Activated CD4-positive, alpha-beta T cell treated with anti-CD3 and anti-CD28 coated beads, Interleukin-2, amount 10 ng/mL, durations not matched to agents 7 days and 5 days (primary cell): ENCODE results near the gene TCF4. TPM values are rescaled to one million over a fixed set of nuclear protein-coding genes. Genes with fewer than 3 reads are reported as not detected.

Experiments used
- CTCF ChIA-PET: fragments of 350-600 bp; sonication (Branson Sonifier 250); formaldehyde crosslinking; loops from one replicate; lab custom pipeline; 2021; ENCODE audit warnings: antibody characterized with exemption; lab: Charles Lee
- POLR2A ChIA-PET: fragments of 350-600 bp; sonication (Branson Sonifier 250); formaldehyde crosslinking; loops from one replicate; lab custom pipeline; 2021; ENCODE audit warnings: antibody characterized with exemption; lab: Charles Lee
- DNase-seq: peaks from one replicate; pipeline ENCODE4 v3.0.0-alpha.2; 2020
- H3K27ac Mint-ChIP-seq: one replicate; pipeline ENCODE4 v1.8.0; 2021; ENCODE audit warnings: mild to moderate bottlenecking, moderate library complexity, mixed read lengths
- H3K27me3 Mint-ChIP-seq: one replicate; pipeline ENCODE4 v1.8.0; 2021; ENCODE audit warnings: mixed read lengths
- H3K36me3 Mint-ChIP-seq: one replicate; pipeline ENCODE4 v1.8.0; 2021; ENCODE audit warnings: low read depth, mixed read lengths
- H3K4me1 Mint-ChIP-seq: one replicate; pipeline ENCODE4 v1.8.0; 2021; ENCODE audit warnings: mixed read lengths
- H3K4me3 Mint-ChIP-seq: one replicate; pipeline ENCODE4 v1.8.0; 2021; ENCODE audit warnings: mild to moderate bottlenecking, moderate library complexity, mixed read lengths
- H3K9me3 Mint-ChIP-seq: one replicate; pipeline ENCODE4 v1.8.0; 2021; ENCODE audit warnings: mixed read lengths
- total RNA-seq, 2 experiments: library from RNA; stranded (reverse); gene quantifications; one replicate each; pipeline ENCODE4 v1.2.3, GENCODE V29; 2021

Gene TCF4
- total RNA-seq, 2 experiments from 2014 or later = 1.7 to 2.4 TPM

- ChIA-PET CTCF (interaction anchor here (0.6 kb wide), 1 partner anchor 137 kb away, joined by 3 read pairs; no protein-coding TSS in a partner anchor), POLR2A (no interaction called here)
- no peaks in the 10 kb centered on the region for H3K9me3 Mint-ChIP-seq
- peaks cover 1% of the 10 kb centered on the region for H3K27me3 Mint-ChIP-seq
- no peak for DNase-seq
- H3K27ac Mint-ChIP-seq = no peak overlapping the region
- H3K36me3 Mint-ChIP-seq = no peaks in the 10 kb centered on the region
- H3K4me1 Mint-ChIP-seq = no peaks in the 10 kb centered on the region
- no peak overlapping the region for H3K4me3 Mint-ChIP-seq
These were observed 38.4 kb downstream of the TCF4 start for GRCh38 chr18:55549474-55550104.

GRCh38 chr18:55547705-55548056 lies 40.3 kb downstream of the TCF4 start:
- H3K27me3 Mint-ChIP-seq = peaks cover 1% of the 10 kb centered on the region
- no peaks in the 10 kb centered on the region for H3K36me3 Mint-ChIP-seq
- ChIA-PET CTCF (no interaction called here), POLR2A (no interaction called here)
- no peaks in the 10 kb centered on the region for H3K4me1 Mint-ChIP-seq
- no peak overlapping the region for H3K4me3 Mint-ChIP-seq
- no peaks in the 10 kb centered on the region for H3K9me3 Mint-ChIP-seq
- no peak for DNase-seq
- no peak overlapping the region for H3K27ac Mint-ChIP-seq

- no peaks in the 10 kb centered on the region for H3K9me3 Mint-ChIP-seq
- no peak overlapping the region for H3K27ac Mint-ChIP-seq
- H3K4me3 Mint-ChIP-seq = no peak overlapping the region
- ChIA-PET POLR2A (no interaction called here), CTCF (interaction anchor here (1.1 kb wide), 1 partner anchor 16 kb away, joined by 4 read pairs; no protein-coding TSS in a partner anchor)
- no peak for DNase-seq
- peaks cover 1% of the 10 kb centered on the region for H3K27me3 Mint-ChIP-seq
- H3K36me3 Mint-ChIP-seq = no peaks in the 10 kb centered on the region
- H3K4me1 Mint-ChIP-seq = no peaks in the 10 kb centered on the region
These were observed 40.9 kb downstream of the TCF4 start for GRCh38 chr18:55546851-55547704.

- no peak for DNase-seq
- Mint-ChIP-seq H3K4me1 (no peaks in the 10 kb centered on the region), H3K36me3 (no peaks in the 10 kb centered on the region), H3K27ac (no peak overlapping the region), H3K27me3 (peaks cover 1% of the 10 kb centered on the region), H3K9me3 (no peaks in the 10 kb centered on the region), H3K4me3 (no peak overlapping the region)
- CTCF ChIA-PET = no interaction called here
- POLR2A ChIA-PET = no interaction called here
These were observed 44.0 kb downstream of the TCF4 start for GRCh38 chr18:55544014-55544413.

- no peaks in the 10 kb centered on the region for H3K9me3 Mint-ChIP-seq
- H3K27ac Mint-ChIP-seq = no peak overlapping the region
- POLR2A ChIA-PET = no interaction called here
- no peaks in the 10 kb centered on the region for H3K4me1 Mint-ChIP-seq
- DNase-seq = no peak
- no peaks in the 10 kb centered on the region for H3K36me3 Mint-ChIP-seq
- CTCF ChIA-PET = no interaction called here
- H3K4me3 Mint-ChIP-seq = no peak overlapping the region
- H3K27me3 Mint-ChIP-seq = no peaks in the 10 kb centered on the region
These were observed 44.8 kb downstream of the TCF4 start for GRCh38 chr18:55543130-55543704.

GRCh38 chr18:55541571-55541970 lies 46.4 kb downstream of the TCF4 start:
- ChIA-PET CTCF (no interaction called here), POLR2A (no interaction called here)
- H3K27me3 Mint-ChIP-seq = no peaks in the 10 kb centered on the region
- DNase-seq = no peak
- no peaks in the 10 kb centered on the region for H3K9me3 Mint-ChIP-seq
- H3K4me1 Mint-ChIP-seq = no peaks in the 10 kb centered on the region
- H3K27ac Mint-ChIP-seq = no peak overlapping the region
- no peak overlapping the region for H3K4me3 Mint-ChIP-seq
- H3K36me3 Mint-ChIP-seq = no peaks in the 10 kb centered on the region

- no peak overlapping the region for H3K4me3 Mint-ChIP-seq
- ChIA-PET CTCF (no interaction called here), POLR2A (no interaction called here)
- no peaks in the 10 kb centered on the region for H3K4me1 Mint-ChIP-seq
- DNase-seq = no peak
- no peaks in the 10 kb centered on the region for H3K36me3 Mint-ChIP-seq
- no peaks in the 10 kb centered on the region for H3K9me3 Mint-ChIP-seq
- no peak overlapping the region for H3K27ac Mint-ChIP-seq
- no peaks in the 10 kb centered on the region for H3K27me3 Mint-ChIP-seq
These were observed 48.8 kb downstream of the TCF4 start for GRCh38 chr18:55539240-55539639.

- CTCF ChIA-PET = no interaction called here
- POLR2A ChIA-PET = no interaction called here
- Mint-ChIP-seq H3K4me3 (no peak overlapping the region), H3K4me1 (no peaks in the 10 kb centered on the region), H3K27me3 (no peaks in the 10 kb centered on the region), H3K9me3 (no peaks in the 10 kb centered on the region), H3K27ac (no peak overlapping the region), H3K36me3 (no peaks in the 10 kb centered on the region)
- no peak for DNase-seq
These were observed 53.0 kb downstream of the TCF4 start for GRCh38 chr18:55534996-55535395.

GRCh38 chr18:55534547-55534946 lies 53.4 kb downstream of the TCF4 start:
- no peaks in the 10 kb centered on the region for H3K36me3 Mint-ChIP-seq
- H3K27me3 Mint-ChIP-seq = no peaks in the 10 kb centered on the region

GRCh38 chr18:55530166-55530565 lies 57.8 kb downstream of the TCF4 start:
- Mint-ChIP-seq H3K36me3 (no peaks in the 10 kb centered on the region), H3K9me3 (no peaks in the 10 kb centered on the region), H3K27ac (no peak overlapping the region), H3K27me3 (no peaks in the 10 kb centered on the region), H3K4me3 (no peak overlapping the region), H3K4me1 (no peaks in the 10 kb centered on the region)
- ChIA-PET CTCF (no interaction called here), POLR2A (no interaction called here)
- DNase-seq = no peak

More at GRCh38 chr18:55534547-55534946, 53.4 kb downstream of the TCF4 start:
- CTCF ChIA-PET = no interaction called here
- DNase-seq = no peak
- POLR2A ChIA-PET = no interaction called here
- Mint-ChIP-seq H3K9me3 (no peaks in the 10 kb centered on the region), H3K4me1 (no peaks in the 10 kb centered on the region), H3K4me3 (no peak overlapping the region), H3K27ac (no peak overlapping the region)

- H3K4me3 Mint-ChIP-seq = no peak overlapping the region
- POLR2A ChIA-PET = no interaction called here
- H3K27ac Mint-ChIP-seq = no peak overlapping the region
- no peak for DNase-seq
- no peaks in the 10 kb centered on the region for H3K36me3 Mint-ChIP-seq
- H3K27me3 Mint-ChIP-seq = no peaks in the 10 kb centered on the region
- CTCF ChIA-PET = no interaction called here
- H3K9me3 Mint-ChIP-seq = no peaks in the 10 kb centered on the region
- no peaks in the 10 kb centered on the region for H3K4me1 Mint-ChIP-seq
These were observed 58.4 kb downstream of the TCF4 start for GRCh38 chr18:55529581-55529980.

- Mint-ChIP-seq H3K36me3 (no peaks in the 10 kb centered on the region), H3K27ac (no peak overlapping the region), H3K9me3 (no peaks in the 10 kb centered on the region), H3K4me3 (no peak overlapping the region), H3K4me1 (no peaks in the 10 kb centered on the region), H3K27me3 (no peaks in the 10 kb centered on the region)
- CTCF ChIA-PET = no interaction called here
- POLR2A ChIA-PET = no interaction called here
- DNase-seq = no peak
These were observed 62.1 kb downstream of the TCF4 start for GRCh38 chr18:55525845-55526244.

GRCh38 chr18:55524353-55525073 lies 63.5 kb downstream of the TCF4 start:
- ChIA-PET POLR2A (no interaction called here), CTCF (interaction anchor here (0.5 kb wide), 1 partner anchor 296 kb away, joined by 3 read pairs; no protein-coding TSS in a partner anchor)
- Mint-ChIP-seq H3K27me3 (no peaks in the 10 kb centered on the region), H3K27ac (no peak overlapping the region), H3K36me3 (no peaks in the 10 kb centered on the region), H3K4me3 (no peak overlapping the region), H3K4me1 (no peaks in the 10 kb centered on the region), H3K9me3 (no peaks in the 10 kb centered on the region)
- DNase-seq = no peak
